SK-N-MC (cell line): Measurements from ENCODE around the gene MAPK8IP2.

Experiments used
- EZH2 ChIP-seq: fragments of 200-600 bp; sonication (generic); IDR thresholded peaks from one replicate; pipeline ENCODE4 v1.6.1; 2017; ENCODE audit warnings: antibody characterized with exemption
- FOXP2 ChIP-seq: optimal IDR thresholded peaks from 2 replicates; pipeline ENCODE3; 2011; ENCODE audit warnings: mild to moderate bottlenecking, moderate library complexity; ENCODE audit not compliant: insufficient read depth; ENCODE audit errors: extremely low read length, control extremely low read depth
- POLR2AphosphoS5 ChIP-seq: IDR thresholded peaks from 2 replicates; pipeline ENCODE4 v1.6.1; 2012; ENCODE audit warnings: mild to moderate bottlenecking, low read depth, low read length, borderline replicate concordance

DNA sequence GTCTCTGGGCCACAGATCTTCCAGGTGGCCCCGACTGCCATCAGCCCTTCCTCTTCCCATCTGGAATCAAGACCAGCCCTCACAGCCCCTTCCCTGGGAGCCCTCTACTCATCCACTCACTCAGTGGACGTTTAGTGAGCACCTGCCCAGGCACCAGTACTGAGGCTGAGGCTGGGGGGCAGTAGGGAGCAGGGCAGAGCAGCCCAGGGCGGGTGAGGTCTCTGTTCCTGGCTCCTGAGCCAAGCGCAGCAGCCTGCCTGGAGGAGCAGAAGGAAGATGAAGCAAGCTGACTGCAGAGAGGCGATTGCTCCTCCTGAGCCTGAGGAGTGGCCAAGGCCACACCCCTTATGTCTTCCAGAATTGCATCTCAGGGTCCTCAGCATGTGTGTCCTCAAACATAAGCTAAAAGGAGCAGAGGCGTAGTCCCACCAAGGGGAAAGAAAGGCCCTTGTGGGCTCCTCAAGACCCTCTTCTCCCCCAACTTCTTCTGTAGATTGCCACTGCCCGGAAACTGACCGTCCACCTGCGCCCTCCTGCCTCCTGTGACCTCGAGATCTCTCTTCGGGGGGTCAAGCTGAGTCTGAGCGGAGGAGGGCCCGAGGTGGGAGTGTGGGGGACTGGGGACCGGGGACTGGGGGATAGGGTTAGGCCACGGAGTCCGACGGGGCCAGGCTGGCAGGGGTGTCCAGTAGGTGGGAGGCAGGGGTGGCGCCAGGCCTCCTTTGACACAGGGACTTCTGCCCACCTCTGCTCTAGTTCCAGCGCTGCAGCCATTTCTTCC is 5.8 kb downstream of the MAPK8IP2 start:
- TF ChIP-seq POLR2AphosphoS5 = no peak
- TF ChIP-seq EZH2 = no peak
- TF ChIP-seq FOXP2 = no peak
